Bronchial epithelial cell (primary cell): Measurements from ENCODE around the gene CDC37. TPM values are rescaled to one million over a fixed set of nuclear protein-coding genes. Genes with fewer than 3 reads are reported as not detected.
"Not testable (repeated sequence)": the region's sequence is repeated elsewhere in the genome, so short reads cannot be mapped to it uniquely, and the experiment has no call there.

Experiments used
- DNase-seq: peaks from one replicate; pipeline ENCODE4 v3.0.0-alpha.2; 2010; ENCODE audit warnings: low read depth
- FAIRE-seq: peaks from 2 replicates; lab custom pipeline; 2011; peaks lifted over from hg19 to GRCh38; lab: Jason Lieb, UNC
- H3K27me3 ChIP-seq: 2 replicates; pipeline ENCODE4 v1.5.1; 2011; ENCODE audit warnings: low read length; ENCODE audit not compliant: control insufficient read depth, insufficient read depth
- H3K36me3 ChIP-seq: 2 replicates; pipeline ENCODE4 v1.5.1; 2011; ENCODE audit warnings: low read length; ENCODE audit not compliant: control insufficient read depth, insufficient read depth
- H3K4me3 ChIP-seq: 2 replicates; pipeline ENCODE4 v1.5.1; 2011; ENCODE audit warnings: mild to moderate bottlenecking, low read depth, low read length, control low read depth
- total RNA-seq: library from RNA; depleted of rRNA; stranded (reverse); fragments of >200 nt; gene quantifications from 2 replicates; pipeline ENCODE4 v1.2.1, GENCODE V29; 2014
- TF ChIP-seq, protein P1 (sequence below): IDR thresholded peaks from 2 replicates; pipeline ENCODE4 v1.5.1; 2011; ENCODE audit warnings: mild to moderate bottlenecking, moderate library complexity, low read length, control low read depth, inconsistent platforms; ENCODE audit not compliant: insufficient read depth, severe bottlenecking

The CDC37 gene
- total RNA-seq, 1 donor from 2014 or later = 195 TPM

DNA sequence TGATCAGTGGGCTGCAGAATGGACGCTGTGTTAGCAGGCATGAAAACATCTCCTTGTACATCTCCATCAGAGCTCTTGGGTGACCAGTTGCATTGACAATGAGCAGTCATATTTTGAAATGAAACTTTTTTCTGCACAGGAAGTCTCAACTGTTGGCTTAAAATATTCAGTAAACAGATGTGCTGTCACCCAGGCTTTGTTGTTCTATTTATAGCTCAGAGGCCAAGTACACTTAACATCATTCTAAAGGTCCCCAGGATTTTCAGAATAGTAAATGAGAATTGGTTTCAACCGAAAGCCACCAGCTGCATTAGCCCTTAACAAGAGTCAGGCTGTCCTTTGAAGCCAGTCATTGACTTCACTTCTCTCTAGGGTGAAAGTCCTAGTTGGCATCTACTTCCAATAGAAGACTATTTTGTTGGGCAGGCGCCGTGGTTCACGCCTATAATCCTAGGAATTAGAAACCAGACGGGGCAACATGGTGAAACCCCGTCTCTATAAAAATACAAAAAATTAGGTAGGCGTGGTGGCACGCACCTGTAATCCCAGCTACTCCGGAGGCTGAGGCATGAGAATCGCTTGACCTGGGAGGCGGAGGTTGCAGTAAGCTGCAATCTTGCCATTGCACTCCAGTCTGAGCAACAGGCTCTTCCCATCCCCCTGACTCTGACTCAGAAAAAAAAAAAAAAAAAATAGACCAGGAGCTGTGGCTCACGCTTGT, 9.1 kb upstream of the CDC37 start:
- Histone ChIP-seq H3K36me3 (no peaks in the 10 kb centered on the region), H3K27me3 (peaks cover 4% of the 10 kb centered on the region)
- no peak for FAIRE-seq

DNA sequence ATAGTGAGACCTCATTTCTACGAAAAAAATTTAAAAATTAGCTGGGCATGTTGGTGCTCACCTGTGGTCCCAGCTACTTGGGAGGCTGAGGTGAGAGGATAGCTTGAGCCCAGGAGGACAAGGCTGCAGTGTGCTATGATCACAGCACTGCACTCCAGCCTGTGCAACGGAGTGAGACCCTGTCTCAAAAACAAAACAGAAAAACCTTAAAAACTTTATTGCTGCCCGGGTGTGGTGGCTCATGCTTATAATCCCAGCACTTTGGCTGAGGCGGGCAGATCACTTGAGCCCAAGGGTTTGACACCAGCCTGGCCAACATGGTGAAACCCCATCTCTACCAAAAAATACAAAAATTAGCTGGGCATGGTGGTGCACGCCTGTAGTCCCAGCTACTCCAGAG, 7.9 kb upstream of the CDC37 start:
- H3K36me3 ChIP-seq, FAIRE-seq, H3K27me3 ChIP-seq, H3K4me3 ChIP-seq, DNase-seq: not testable (repeated sequence)

More for the DNA sequence above, 9.1 kb upstream of the CDC37 start:
- H3K4me3 ChIP-seq = no peak overlapping the region
- TF ChIP-seq, protein P1, sequence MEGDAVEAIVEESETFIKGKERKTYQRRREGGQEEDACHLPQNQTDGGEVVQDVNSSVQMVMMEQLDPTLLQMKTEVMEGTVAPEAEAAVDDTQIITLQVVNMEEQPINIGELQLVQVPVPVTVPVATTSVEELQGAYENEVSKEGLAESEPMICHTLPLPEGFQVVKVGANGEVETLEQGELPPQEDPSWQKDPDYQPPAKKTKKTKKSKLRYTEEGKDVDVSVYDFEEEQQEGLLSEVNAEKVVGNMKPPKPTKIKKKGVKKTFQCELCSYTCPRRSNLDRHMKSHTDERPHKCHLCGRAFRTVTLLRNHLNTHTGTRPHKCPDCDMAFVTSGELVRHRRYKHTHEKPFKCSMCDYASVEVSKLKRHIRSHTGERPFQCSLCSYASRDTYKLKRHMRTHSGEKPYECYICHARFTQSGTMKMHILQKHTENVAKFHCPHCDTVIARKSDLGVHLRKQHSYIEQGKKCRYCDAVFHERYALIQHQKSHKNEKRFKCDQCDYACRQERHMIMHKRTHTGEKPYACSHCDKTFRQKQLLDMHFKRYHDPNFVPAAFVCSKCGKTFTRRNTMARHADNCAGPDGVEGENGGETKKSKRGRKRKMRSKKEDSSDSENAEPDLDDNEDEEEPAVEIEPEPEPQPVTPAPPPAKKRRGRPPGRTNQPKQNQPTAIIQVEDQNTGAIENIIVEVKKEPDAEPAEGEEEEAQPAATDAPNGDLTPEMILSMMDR = no peak
- DNase-seq = no peak

DNA sequence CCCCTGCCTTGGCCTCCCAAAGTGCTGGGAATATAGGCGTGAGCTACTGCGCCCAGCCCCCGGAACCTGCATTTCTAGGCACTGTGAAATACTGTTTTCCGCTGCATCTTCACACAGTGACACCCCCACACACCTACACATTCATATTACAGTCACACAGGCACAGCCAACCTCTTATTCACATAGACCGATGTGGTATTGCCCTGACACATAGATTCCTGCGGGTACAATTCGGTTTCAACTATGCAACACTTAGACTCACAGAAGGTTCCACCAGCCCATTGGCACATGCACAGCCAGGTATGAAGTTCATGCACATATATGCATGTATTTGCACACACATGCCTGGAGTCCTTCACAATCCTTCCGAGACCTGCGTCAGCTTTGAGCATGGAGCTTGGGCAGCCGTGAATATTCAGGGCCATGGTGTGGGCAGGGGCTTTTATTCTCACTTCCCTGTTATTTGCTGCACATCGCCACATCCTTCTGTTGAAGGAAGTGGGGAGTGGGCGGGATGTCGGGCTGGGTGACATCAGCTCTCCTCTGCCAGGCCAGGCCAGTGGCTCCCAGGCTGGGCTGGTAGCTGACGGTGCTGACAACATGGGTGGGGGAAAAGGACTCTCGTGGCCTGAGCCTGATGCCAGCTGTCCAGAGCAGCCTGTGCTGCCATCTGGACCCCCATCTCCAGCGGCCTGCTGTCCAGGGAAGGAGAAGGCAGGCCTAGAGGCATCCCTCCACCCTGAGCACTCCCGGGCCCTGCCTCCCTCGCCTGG, 5.4 kb upstream of the CDC37 start:
- peaks cover 7% of the 10 kb centered on the region for H3K27me3 ChIP-seq
- FAIRE-seq = no peak
- TF ChIP-seq, protein P1 = no peak
- no peak for DNase-seq
- H3K4me3 ChIP-seq = no peak overlapping the region
- no peaks in the 10 kb centered on the region for H3K36me3 ChIP-seq

DNA sequence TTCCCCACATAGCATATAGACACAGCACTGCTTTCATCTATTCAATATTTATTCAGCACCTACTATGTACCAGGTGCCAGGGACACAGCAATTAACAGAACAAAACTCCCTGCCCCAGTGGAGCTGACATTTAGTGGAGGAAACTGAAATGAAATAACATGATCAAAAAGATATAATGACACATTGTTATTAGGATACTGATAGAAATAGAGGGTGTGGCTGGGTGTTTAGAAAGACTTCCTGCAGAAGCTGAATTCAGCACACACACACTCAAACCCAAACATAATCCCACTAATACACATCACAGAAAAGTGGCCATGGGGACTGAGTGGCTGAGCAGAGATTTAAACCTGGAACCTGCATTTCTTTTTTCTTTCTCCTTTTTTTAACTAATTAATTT, 3.8 kb upstream of the CDC37 start:
- no peak for FAIRE-seq
- TF ChIP-seq, protein P1 = no peak
- no peaks in the 10 kb centered on the region for H3K36me3 ChIP-seq
- no peak for DNase-seq
- peaks cover 7% of the 10 kb centered on the region for H3K27me3 ChIP-seq
- H3K4me3 ChIP-seq = no peak overlapping the region

DNA sequence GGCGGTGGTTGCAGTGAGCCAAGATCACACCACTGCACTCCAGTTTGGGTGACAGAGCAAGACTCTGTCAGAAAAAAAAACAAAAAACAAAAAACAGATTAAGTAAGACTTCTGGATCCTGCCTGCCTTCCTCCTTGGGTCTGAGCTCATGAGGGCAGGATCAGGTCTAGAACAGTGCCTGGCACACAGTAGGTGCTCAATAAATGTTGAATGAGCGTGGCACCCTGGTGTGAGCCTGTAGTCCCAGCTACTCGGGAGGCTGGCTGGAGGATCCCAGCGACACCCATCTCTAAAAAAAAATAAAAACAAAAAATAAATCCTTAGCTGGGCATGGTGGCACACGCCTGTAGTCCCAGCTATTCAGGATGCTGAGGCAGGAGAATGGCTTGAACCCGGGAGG, 2.8 kb upstream of the CDC37 start:
- TF ChIP-seq, protein P1 = no peak
- Histone ChIP-seq H3K36me3 (no peaks in the 10 kb centered on the region), H3K4me3 (no peak overlapping the region), H3K27me3 (peaks cover 7% of the 10 kb centered on the region)
- FAIRE-seq (no peak), DNase-seq (no peak)
